Thoracic aorta (tissue), 2 donors: ENCODE measurements around the gene KLHDC7B. TPM values are rescaled to one million over a fixed set of nuclear protein-coding genes. Genes with fewer than 3 reads are reported as not detected.

Experiments used
- ATAC-seq: fragments of 150-250 bp; one replicate; pipeline ENCODE4 v1.8.0; 2017; ENCODE audit warnings: low read depth; ENCODE audit not compliant: insufficient number of reproducible peaks, low FRiP score
- DNase-seq: peaks from one replicate; pipeline ENCODE4 v3.0.0-alpha.2; 2020; ENCODE audit warnings: low spot score
- H3K27ac ChIP-seq, 2 donors: fragments of 200-600 bp; sonication (generic); 1 replicate in 1 of 2; 2 replicates in 1 of 2; pipeline ENCODE4 v1.5.1; 2016; ENCODE audit warnings: mild to moderate bottlenecking in 2 of 2, moderate library complexity in 2 of 2
- H3K27me3 ChIP-seq: fragments of 200-600 bp; sonication (generic); replicated peaks from 2 replicates; pipeline ENCODE4 v1.6.0; 2016; ENCODE audit warnings: mild to moderate bottlenecking; ENCODE audit not compliant: insufficient read depth
- H3K36me3 ChIP-seq: fragments of 200-600 bp; sonication (generic); one replicate; pipeline ENCODE4 v1.5.1; 2016
- H3K4me1 ChIP-seq, 2 donors: fragments of 200-600 bp; sonication (generic); 1 replicate in 1 of 2; 2 replicates in 1 of 2; pipeline versions ENCODE4 v1.5.1 to v1.6.0; 2016; ENCODE audit warnings: low read depth in 2 of 2, mild to moderate bottlenecking in 1 of 2; ENCODE audit not compliant: control insufficient read depth in 1 of 2
- H3K4me3 ChIP-seq: fragments of 200-600 bp; sonication (generic); 2 replicates; pipeline ENCODE4 v1.5.1; 2016; ENCODE audit warnings: mild to moderate bottlenecking
- H3K9me3 ChIP-seq: fragments of 200-600 bp; sonication (generic); 2 replicates; pipeline ENCODE4 v1.5.1; 2016
- CTCF ChIP-seq: fragments of 200-600 bp; sonication (generic); IDR thresholded peaks from one replicate; pipeline ENCODE4 v1.5.1; 2019; ENCODE audit warnings: antibody characterized with exemption
- total RNA-seq, 2 donors: library from RNA; depleted of rRNA; stranded (reverse); fragments of >200 nt; gene quantifications; one replicate each; pipeline versions ENCODE4 v1.1.0 to v1.2.3, GENCODE V29; 2016

KLHDC7B gene
- total RNA-seq, 2 donors from 2014 or later = not detected

GRCh38 chr22:50550395-50550794 is 4.7 kb downstream of the KLHDC7B start:
- H3K36me3 ChIP-seq = no peaks in the 10 kb centered on the region
- DNase-seq (no peak), ATAC-seq (no peak)
- H3K27me3 ChIP-seq = no peaks in the 10 kb centered on the region
- no peaks in the 10 kb centered on the region for H3K9me3 ChIP-seq
- H3K4me1 ChIP-seq = peaks cover 0 to 11% of the 10 kb centered on the region in 2 donors
- TF ChIP-seq CTCF = no peak
- no peak overlapping the region for H3K4me3 ChIP-seq
- H3K27ac ChIP-seq = no peak overlapping the region

- Histone ChIP-seq H3K27me3 (no peaks in the 10 kb centered on the region), H3K36me3 (no peaks in the 10 kb centered on the region), H3K4me1 (peaks cover 0 to 11% of the 10 kb centered on the region in 2 donors), H3K27ac (no peak overlapping the region), H3K9me3 (no peaks in the 10 kb centered on the region), H3K4me3 (no peak overlapping the region)
- DNase-seq (no peak), ATAC-seq (no peak)
- TF ChIP-seq CTCF = no peak
Observed at GRCh38 chr22:50551160-50551752, 5.6 kb downstream of the KLHDC7B start.

GRCh38 chr22:50553310-50553709 is 7.6 kb downstream of the KLHDC7B start:
- no peaks in the 10 kb centered on the region for H3K36me3 ChIP-seq
- ATAC-seq (no peak), DNase-seq (no peak)
- H3K4me1 ChIP-seq = peaks cover 0 to 8% of the 10 kb centered on the region in 2 donors
- no peak overlapping the region for H3K27ac ChIP-seq
- TF ChIP-seq CTCF = no peak
- no peaks in the 10 kb centered on the region for H3K27me3 ChIP-seq
- H3K9me3 ChIP-seq = no peaks in the 10 kb centered on the region
- no peak overlapping the region for H3K4me3 ChIP-seq

GRCh38 chr22:50556703-50557102 is 11.0 kb downstream of the KLHDC7B start:
- TF ChIP-seq CTCF = no peak
- no peak for ATAC-seq
- H3K27ac ChIP-seq = no peak overlapping the region

GRCh38 chr22:50560034-50560433 is 14.3 kb downstream of the KLHDC7B start:
- no peak overlapping the region for H3K4me3 ChIP-seq
- no peak for ATAC-seq
- H3K27ac ChIP-seq = no peak overlapping the region
- DNase-seq = no peak
- H3K9me3 ChIP-seq = no peaks in the 10 kb centered on the region
- H3K4me1 ChIP-seq = peaks cover 9 to 13% of the 10 kb centered on the region in 2 donors
- no peaks in the 10 kb centered on the region for H3K36me3 ChIP-seq
- no peak for TF ChIP-seq CTCF
- no peaks in the 10 kb centered on the region for H3K27me3 ChIP-seq

More at GRCh38 chr22:50556703-50557102, 11.0 kb downstream of the KLHDC7B start:
- no peak for DNase-seq
- H3K4me1 ChIP-seq = no peaks in the 10 kb centered on the region
- H3K9me3 ChIP-seq = no peaks in the 10 kb centered on the region
- H3K4me3 ChIP-seq = no peak overlapping the region
- no peaks in the 10 kb centered on the region for H3K36me3 ChIP-seq
- no peaks in the 10 kb centered on the region for H3K27me3 ChIP-seq
